ENCODE measurements around the gene UNC119.

GRCh38 chr17:28498652-28499363, 53.6 kb downstream of the UNC119 start:
- TF ChIP-seq, protein P1, sequence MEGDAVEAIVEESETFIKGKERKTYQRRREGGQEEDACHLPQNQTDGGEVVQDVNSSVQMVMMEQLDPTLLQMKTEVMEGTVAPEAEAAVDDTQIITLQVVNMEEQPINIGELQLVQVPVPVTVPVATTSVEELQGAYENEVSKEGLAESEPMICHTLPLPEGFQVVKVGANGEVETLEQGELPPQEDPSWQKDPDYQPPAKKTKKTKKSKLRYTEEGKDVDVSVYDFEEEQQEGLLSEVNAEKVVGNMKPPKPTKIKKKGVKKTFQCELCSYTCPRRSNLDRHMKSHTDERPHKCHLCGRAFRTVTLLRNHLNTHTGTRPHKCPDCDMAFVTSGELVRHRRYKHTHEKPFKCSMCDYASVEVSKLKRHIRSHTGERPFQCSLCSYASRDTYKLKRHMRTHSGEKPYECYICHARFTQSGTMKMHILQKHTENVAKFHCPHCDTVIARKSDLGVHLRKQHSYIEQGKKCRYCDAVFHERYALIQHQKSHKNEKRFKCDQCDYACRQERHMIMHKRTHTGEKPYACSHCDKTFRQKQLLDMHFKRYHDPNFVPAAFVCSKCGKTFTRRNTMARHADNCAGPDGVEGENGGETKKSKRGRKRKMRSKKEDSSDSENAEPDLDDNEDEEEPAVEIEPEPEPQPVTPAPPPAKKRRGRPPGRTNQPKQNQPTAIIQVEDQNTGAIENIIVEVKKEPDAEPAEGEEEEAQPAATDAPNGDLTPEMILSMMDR (IDR thresholded peaks at IDR 0.05), result no peak
- no peak for TF ChIP-seq ZFX (IDR thresholded peaks at IDR 0.05; ENCODE audit: borderline replicate concordance)
